ENCODE results near the gene KICS2.
"Not testable (repeated sequence)": the region's sequence is repeated elsewhere in the genome, so short reads cannot be mapped to it uniquely, and the experiment has no call there.

Gene KICS2

GRCh38 chr12:64220046-64220445 is 2.0 kb downstream of the KICS2 start:
- DNase-seq = no peak
- intact Hi-C loops (cut with DNase I) = no loop called here

- intact Hi-C loops (cut with DNase I) = no loop called here
These were observed 3.0 kb downstream of the KICS2 start for GRCh38 chr12:64219145-64219544.

GRCh38 chr12:64218597-64218996 is 3.5 kb downstream of the KICS2 start:
- no peak for DNase-seq
- intact Hi-C loops (cut with DNase I) = no loop called here

More at GRCh38 chr12:64219145-64219544, 3.0 kb downstream of the KICS2 start:
- DNase-seq = no peak

- intact Hi-C loops (cut with DNase I); DNase-seq: not testable (repeated sequence)
These were observed 4.5 kb downstream of the KICS2 start for GRCh38 chr12:64217643-64218042.

- DNase-seq = no peak
- intact Hi-C loops (cut with DNase I) = no loop called here
These were observed 5.9 kb downstream of the KICS2 start for GRCh38 chr12:64216239-64216638.

GRCh38 chr12:64212119-64212746 is 9.9 kb downstream of the KICS2 start:
- DNase-seq = no peak
- intact Hi-C loops (cut with DNase I) = no loop called here

- no peak for DNase-seq
- intact Hi-C loops (cut with DNase I) = no loop called here
These were observed 14.6 kb downstream of the KICS2 start for GRCh38 chr12:64207453-64207852.

GRCh38 chr12:64205542-64205941 is 16.6 kb downstream of the KICS2 start:
- intact Hi-C loops (cut with DNase I) = no loop called here
- DNase-seq = no peak

- DNase-seq = no peak
- intact Hi-C loops (cut with DNase I) = no loop called here
These were observed 18.3 kb downstream of the KICS2 start for GRCh38 chr12:64203775-64204174.

GRCh38 chr12:64203036-64203435 is 19.1 kb downstream of the KICS2 start:
- DNase-seq = no peak
- intact Hi-C loops (cut with DNase I) = no loop called here

GRCh38 chr12:64195841-64196240 is 26.3 kb downstream of the KICS2 start:
- intact Hi-C loops (cut with DNase I); DNase-seq: not testable (repeated sequence)

- DNase-seq = no peak
- intact Hi-C loops (cut with DNase I) = no loop called here
These were observed 27.6 kb downstream of the KICS2 start for GRCh38 chr12:64194333-64195149.

GRCh38 chr12:64193931-64194330 is 28.2 kb downstream of the KICS2 start:
- intact Hi-C loops (cut with DNase I) = no loop called here
- DNase-seq = no peak

- DNase-seq = no peak
- intact Hi-C loops (cut with DNase I) = no loop called here
These were observed 29.3 kb downstream of the KICS2 start for GRCh38 chr12:64192644-64193444.

GRCh38 chr12:64190140-64190539 is 32.0 kb downstream of the KICS2 start:
- no peak for DNase-seq

GRCh38 chr12:64189530-64189929 is 32.6 kb downstream of the KICS2 start:
- intact Hi-C loops (cut with DNase I) = loop anchor here (10.0 kb wide), 1 partner anchor 65 kb away; no protein-coding TSS in a partner anchor
- DNase-seq = no peak

More at GRCh38 chr12:64190140-64190539, 32.0 kb downstream of the KICS2 start:
- intact Hi-C loops (cut with DNase I) = no loop called here

- intact Hi-C loops (cut with DNase I) = loop anchor here (10.0 kb wide), 1 partner anchor 67 kb away; no protein-coding TSS in a partner anchor
- no peak for DNase-seq
These were observed 34.3 kb downstream of the KICS2 start for GRCh38 chr12:64187794-64188193.

- intact Hi-C loops (cut with DNase I) = loop anchor here (10.0 kb wide), 1 partner anchor 67 kb away; no protein-coding TSS in a partner anchor
- no peak for DNase-seq
These were observed 34.7 kb downstream of the KICS2 start for GRCh38 chr12:64187370-64187769.

GRCh38 chr12:64186789-64187188 is 35.3 kb downstream of the KICS2 start:
- intact Hi-C loops (cut with DNase I) = loop anchor here (10.0 kb wide), 1 partner anchor 68 kb away; no protein-coding TSS in a partner anchor

More at GRCh38 chr12:64186789-64187188, 35.3 kb downstream of the KICS2 start:
- no peak for DNase-seq
